GM19395 (cell line): ENCODE results near the gene CLHC1.

Source experiments
- ATAC-seq: cut with Tn5 transposase; IDR thresholded peaks from one replicate; pipeline ENCODE4 v1.9.1; 2021; ENCODE audit warnings: mild to moderate bottlenecking, moderate library complexity; ENCODE audit not compliant: unreplicated experiment

CLHC1 gene

DNA sequence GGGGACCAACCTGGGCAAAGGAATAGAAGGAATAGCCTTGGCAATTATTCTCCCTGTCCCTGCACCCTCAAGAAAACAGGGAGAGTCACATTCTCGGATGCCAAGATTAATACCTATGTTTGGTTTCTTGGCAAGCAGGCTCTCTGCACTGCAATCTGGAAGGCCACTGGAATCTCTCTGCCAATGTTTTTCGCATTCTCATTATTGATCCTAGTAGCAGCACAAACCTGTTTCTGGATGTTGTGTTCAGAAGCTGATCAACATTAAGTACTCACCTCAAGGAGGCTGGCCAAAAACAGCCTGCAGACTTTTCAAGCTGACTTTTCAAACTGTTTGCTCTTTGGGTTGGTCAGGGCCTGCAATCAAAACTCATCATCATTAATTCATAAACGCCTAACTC lies 62.2 kb downstream of the CLHC1 start:
- ATAC-seq = no peak

DNA sequence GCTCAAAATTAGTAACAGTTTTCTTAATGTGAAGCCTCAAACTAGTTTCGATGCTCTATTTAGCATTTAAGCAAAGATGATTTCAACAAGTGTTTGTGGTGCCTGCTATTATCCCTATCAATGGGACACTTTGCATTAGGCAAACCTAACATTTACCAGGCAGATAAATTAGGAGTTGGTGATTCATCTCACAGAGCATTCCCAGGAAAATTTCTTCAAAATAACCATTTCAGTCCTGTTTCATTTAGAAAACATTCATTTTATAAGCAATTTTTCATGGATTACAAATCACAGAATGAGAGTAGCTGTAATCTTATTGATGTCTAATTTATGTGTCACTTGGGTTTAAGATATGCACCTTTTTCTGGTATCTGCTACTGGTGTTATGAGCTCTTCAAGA lies 62.7 kb downstream of the CLHC1 start:
- ATAC-seq = no peak

DNA sequence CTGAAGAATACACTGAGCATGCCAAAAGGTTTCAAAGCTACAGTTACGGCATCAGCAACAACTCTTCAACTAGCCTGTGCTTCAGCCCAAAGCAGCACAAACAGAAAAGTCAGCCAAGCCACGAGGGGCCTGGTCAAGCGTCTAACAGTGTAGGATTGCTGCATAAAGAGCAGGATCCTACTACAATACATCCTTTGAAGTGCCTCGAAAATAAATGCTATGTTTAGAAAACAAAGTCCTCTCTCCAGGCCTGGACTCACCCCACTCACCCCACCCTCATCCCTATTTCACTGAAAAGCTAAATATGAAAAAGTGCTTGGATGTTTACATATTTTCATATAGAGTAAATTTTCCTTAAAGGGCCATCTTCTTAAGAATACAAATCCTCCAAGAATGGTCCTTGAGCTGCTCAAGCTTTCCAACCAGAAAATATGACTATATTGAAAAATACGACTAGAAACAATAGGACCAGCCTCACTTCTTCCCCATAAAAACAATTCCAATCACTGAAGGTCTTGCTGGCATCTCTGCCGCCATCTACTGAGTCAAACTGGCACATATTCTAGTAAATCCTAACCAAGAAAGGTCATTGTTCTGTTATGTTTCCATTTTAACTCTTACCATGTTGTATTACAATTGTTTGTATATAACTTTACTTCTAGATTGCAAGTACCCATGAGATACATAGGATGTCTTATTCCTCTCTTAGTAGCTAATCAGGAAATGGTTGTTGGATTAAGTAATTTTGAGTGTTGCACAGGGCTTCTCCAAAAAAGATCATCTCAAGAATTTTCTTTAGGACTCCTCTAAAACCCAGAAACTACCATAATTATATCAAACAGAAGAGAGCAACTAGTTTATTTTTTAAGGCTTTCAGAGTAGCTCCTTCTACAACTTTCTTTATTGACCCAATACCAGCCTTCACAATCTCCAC lies 63.6 kb downstream of the CLHC1 start:
- ATAC-seq = no peak

DNA sequence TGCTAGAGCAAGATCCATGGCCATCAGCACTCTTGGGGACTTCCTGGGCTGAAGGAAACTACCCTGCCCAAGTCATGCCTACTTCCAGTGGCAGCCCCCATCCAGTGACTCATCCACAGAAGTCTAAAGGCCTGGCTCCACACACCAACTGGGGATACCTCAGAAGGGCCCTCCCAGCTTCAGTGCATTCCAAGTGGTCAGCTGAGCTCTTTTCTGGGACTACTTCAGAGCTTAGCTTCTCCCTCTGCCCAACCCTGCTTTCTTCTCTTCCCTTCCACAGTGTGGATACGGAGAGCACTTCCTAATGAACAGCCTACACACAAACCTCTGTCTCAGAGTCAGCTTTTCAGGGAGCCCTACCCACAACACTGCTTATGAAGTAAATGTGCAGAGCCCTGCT lies 66.5 kb downstream of the CLHC1 start:
- ATAC-seq = no peak

DNA sequence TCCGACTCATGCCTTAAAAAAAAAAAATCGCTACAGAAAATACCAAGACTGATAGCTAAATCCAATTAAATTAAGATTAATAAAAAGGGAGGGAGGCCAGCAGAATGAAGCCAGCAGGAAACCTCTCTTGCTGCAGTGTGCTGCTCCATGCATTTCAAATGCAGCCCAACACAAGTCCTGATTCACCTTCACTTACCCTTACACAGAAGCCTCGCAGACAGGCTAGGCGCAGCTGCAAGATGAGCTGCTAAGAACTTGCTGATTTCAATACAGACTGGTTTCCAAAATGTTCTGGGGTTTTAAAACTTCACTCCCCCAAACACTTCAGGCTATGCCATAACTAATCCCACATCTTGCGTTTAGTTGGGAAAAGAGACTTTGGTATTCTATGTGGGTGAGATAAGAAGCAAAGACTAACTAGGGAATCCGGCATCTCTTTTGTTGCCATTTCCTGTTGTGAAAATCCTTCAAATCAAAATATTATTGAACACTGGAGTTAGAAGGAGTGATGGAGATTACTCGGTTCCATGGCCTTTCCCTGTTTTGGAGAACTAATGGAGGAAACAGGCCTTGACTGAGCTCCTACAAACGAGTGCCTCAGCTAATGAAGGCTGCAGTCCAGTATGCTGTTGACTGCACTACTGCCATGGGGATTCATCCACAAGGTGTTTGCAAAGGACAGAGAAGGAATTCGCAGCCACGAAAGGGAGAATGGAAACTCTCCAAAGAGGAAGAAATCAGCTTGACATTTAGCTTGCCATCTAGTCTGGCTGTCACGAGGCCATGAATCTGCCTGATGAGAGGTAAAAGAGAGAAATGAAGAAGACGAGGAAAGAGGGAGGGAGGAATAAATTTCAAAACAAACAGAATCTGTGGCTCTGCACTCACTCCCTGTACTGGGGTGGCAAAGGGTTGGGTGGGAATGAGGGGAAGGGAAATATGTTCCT lies 67.3 kb downstream of the CLHC1 start:
- ATAC-seq = no peak

DNA sequence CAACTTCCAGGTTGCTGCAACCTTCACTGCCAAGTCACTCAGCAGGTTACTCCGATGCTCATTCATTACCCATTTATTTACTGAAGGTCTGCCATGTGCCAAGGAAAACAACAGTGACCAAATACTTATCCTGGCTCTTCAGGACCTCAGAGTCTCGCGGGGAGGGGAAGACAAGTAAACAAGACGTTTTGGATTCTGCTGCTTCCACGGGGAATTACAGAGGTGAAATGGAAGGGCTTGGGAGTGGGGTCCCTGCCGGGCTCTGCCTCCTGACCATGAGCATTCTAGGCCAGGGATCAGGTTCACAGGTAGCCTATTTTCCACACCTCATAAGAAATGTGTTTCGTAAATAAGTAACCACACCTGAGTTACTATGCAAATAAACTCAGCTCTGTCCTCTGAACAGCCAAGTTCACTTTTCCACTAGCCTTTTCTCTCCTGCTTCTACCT lies 68.1 kb downstream of the CLHC1 start:
- no peak for ATAC-seq

DNA sequence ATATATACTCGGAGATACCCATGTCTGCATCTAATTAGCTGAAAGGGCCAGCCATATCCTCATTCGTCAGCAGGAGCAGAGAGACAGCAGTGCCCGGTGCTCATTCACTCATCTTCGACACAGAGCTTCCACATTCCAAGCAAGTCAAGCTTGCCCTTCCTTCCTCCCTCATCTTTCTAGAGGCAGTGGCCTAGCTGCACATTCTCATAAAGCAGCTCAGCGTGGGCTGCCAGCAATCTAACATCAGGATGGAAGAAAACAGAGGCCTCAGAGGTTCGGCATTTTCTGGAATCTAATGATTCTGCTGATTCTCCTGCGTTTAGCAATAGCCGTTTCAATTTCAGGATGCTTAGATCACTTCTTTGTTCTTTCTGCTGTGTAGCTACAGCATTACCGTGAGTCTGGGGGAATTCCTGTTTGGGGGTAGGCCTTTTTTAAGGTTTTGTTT lies 68.8 kb downstream of the CLHC1 start:
- ATAC-seq = no peak

DNA sequence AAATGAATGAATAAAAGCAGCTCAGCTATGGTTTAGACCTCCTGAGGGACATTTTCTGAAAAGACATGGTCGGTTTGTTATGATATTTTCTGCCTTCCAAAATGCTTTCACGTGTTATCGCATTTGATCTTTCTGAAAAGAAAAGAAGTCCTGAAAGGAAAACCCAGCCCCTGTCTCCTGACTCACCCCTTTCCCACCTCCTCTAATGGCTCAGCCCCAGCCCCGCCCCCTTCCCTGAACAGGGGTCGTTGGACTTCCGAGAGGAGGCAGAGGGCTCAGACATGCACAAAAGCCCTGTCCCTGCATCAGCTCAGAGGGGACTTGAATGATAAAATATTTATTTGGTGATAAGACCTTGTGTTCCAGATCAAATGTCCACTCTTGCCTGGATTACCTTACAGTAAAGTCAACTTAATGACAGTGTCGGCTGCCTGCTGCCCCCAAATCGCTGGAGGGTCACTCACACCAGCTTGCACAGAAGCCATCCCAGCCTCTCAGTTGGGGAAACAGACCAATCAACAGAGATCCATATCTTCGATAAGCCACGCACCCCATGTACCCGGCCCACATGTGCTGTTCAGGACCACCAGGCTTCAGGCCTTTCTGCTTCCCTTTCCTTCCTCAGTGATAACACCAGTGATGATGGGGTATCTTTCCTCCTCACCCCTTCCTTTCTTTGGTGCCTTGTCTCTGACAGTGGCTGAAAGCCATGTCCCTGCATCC lies 69.6 kb downstream of the CLHC1 start:
- no peak for ATAC-seq

DNA sequence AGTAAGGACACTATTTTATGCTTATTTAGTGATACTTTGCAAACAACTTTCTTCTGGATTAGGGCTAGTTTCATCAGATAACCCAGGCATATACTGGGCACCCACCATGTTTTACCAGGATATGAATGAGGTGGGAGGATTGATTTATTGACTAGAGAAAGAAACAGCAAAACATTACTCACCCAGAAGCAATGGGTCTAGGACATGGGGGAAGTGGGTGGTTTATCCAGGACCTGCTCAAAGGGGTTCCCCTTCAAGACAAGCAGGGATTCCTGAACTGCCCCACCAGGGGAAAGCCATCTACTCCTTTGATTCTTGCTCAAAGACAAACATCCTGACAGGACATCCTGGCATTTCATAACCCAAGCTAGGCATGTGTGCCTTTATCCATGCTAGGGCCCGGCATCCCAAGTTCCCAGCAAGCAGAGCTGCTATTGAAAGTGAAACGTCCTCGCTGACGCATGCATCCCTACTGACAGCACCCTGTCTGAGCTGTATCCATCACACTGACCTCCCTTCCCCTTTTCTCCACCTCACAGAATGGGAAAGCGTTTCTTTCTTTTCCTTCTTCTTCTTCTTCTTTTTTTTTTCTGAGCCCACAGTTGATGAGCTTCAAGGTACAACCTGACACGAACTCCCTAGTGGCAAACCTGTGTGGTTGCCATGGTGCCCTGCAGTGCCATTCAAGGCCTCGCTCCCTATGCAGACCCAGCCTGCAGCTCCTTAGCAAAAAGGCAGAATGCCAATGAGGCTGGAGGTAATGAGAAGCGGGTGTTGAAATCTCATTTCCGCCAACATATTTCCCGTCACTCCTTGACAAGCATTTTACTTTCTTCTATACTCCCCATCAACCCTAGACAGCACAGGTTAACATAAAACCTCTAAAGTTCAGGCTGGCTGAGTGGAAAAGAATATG lies 70.5 kb downstream of the CLHC1 start:
- no peak for ATAC-seq

DNA sequence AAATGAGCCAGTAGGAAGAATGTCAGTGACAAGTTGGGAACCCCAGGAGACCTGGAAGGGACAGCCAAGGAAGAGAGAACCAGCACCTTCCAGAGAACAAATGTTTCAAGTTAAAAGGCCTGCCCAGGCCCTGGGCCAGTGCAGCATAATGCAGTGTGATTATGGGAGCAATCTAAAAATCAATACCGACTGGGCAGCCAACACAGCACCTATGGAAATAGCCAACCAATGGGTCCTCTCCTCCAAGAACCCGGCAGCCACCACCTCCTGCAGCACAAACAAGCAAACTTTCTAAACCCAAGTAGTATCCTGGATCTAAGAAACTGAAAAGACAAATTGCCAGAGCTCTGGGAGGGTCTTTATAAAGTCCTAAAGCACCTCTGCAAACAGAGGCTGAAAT lies 71.7 kb downstream of the CLHC1 start:
- ATAC-seq = no peak

DNA sequence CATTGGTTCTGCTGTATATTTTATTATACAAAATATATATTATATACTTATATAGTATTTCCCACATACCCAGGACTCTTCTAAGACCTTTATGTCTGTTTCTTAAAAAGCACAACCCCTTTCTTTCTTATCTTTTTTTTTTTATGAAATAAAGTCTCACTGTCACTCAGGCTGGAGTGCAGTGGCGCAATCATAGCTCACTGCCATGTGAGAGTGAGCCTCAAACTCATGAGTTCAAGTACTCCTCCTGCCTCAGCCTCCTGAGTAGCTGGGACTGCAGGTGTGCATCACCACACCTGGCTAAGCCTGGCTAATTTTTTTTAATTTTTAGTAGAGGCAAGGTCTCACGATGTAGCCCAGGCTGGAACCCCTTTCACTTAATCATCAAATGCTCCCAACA lies 72.3 kb downstream of the CLHC1 start:
- ATAC-seq = no peak

DNA sequence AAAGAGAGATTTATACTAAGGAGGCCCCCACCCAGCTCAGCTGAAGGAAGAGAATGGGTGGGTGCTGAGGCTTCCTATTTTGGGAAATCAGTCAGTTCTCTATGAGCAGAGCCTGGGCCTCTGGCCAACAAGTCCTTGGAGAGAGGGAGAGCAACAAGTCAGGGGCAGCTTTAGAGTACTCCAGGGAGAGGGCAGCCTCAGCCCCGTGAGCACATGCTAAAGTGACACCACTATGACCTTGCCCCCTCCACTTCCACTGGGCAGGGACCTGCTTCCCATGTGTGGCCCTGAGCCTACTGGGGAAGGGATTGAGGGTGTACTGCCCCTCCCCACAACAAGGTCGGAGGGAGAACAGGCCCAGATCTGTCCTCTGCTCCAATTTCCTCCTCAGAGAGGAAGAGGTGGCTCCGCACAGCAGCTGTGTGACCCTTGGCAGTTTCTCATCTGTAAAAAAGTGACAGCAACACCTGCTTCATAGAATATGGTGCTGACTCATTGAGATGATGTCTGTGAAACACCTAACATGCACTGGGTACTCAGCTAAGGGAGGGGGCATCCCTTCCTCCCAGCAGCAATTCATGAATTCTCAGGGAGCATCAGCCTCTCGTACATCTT lies 72.9 kb downstream of the CLHC1 start:
- peak; percentile 87 for ATAC-seq

DNA sequence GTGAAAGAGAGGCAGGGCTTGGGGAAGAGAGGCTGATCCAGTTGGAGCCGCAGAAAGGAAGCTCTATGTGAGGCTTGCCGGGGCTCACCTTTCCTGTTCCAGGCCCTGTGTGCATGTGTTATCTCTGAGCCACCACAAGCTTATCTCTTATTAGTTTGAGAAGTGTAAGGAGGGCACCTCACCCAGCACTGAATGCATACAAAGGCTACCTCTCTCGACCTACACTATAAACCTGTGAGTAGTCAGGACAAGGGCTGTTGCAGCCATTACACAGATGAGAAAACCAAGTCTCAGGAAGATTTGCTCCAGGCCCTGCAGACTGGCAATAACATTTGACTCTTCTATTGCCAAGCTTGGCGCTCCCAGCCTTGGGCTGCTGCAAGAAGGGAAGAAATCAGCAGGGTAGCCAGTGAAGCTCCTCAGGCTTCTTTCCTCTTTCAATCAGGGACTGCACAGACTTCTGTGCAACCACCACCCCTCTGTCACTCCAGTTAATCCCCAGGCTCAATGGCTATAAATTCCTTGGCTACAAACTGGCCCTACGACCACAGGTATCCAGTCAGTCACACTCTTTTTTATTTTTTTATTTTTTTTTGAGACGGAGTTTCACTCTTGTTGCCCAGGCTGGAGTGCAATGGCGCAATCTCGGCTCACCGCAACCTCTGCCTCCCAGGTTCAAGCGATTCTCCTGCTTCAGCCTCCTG lies 73.8 kb downstream of the CLHC1 start:
- no peak for ATAC-seq

DNA sequence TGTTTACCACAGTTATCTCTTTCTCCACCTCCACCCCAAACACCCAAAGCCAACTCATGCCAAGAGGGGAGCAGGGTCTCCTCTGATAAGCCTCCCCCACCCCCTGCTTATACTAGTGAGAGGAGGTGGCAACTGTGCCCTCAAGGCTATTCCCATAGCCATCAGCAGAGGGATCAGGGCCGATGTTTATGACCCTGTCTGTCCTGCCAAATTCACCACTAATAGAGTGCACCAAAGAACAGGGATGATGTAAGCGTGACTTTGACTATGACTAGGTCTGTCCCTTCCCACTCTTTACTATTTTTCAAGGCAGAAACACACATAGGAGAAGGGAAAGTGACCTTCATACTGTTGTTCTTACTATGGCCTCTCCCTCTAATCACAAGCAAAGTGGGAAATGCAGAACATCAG lies 74.6 kb downstream of the CLHC1 start:
- no peak for ATAC-seq

DNA sequence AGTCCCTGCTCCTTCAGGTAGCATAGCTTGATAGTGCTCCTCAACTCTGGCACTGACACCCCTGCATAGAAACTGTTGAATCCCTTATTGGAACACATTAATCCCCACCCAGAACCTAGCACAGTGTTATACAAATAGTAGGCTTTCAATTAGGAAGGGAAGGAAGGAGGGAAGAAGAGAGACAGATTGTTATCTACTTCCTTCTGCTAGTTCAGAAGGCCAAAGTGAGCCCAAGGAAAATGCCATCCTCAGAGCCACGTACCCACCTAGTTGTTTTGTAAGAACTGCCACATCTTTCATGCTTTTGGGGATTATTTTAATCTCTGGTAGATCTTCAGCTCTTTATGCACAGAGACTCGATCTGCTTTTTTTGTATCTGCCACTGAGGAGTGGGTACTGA lies 75.1 kb downstream of the CLHC1 start:
- no peak for ATAC-seq

DNA sequence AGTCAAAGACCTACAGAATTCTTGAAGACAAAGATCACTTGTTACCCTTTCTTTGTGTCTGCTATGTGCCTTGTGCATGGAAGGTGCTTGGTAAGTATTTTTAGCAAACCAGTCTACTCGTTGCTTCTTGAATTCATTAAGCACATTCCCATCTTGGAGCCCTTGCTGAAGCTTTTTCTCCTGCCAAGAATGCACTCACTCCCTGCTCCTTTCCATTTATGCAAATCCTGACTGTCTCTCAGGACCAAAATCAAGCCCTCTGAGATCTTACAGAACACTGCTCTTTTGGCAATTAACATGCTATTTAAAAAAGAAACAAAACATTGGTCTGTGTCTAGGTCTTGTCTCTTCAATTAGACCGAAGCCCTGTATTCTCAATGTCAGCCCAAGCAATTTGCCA lies 75.8 kb downstream of the CLHC1 start:
- no peak for ATAC-seq

DNA sequence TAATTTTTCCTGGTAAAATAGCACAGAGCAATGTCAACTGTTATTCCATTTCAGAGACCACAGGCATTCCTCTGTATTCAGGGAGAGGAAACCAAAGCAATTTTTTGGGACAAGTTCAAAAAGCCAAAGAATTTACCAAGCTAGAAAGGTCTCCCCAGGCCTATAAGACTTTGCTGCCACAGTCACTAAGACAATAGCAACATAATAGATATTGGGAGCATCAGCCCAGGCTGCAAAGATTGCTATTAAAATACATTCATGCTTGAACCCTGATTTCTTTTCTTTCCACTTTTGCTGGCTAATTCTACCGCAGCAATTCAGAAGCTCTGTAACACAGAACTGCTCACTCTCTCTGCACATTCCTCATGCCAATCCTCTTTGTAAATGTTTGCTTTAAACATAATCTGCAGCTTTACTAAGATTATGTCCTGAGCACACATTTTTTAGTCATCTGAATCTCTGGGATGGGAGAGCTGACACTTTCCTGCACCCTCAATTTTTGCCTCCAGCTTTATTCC lies 76.3 kb downstream of the CLHC1 start:
- ATAC-seq = no peak

DNA sequence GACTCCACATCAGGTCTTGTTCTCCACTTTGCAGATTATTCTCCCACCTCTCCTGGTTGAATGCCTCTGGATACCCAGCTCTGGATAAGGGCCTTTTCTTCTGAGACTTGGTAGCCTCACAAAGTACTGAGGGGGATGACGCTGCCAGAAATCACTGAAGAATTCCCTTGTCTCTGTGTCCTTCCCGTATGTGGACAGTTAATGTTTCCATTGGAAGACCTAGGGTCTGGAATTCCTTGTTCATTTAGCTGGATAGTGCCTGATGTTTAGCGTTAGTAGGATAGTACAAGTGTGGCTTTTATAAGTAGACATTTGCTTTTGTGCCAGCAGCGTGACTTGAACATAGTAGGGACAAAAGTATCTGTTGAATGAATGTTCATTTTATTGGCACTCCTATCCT lies 76.9 kb downstream of the CLHC1 start:
- ATAC-seq = no peak
